ENCODE measurements around the gene PAK4.

PAK4 gene

DNA sequence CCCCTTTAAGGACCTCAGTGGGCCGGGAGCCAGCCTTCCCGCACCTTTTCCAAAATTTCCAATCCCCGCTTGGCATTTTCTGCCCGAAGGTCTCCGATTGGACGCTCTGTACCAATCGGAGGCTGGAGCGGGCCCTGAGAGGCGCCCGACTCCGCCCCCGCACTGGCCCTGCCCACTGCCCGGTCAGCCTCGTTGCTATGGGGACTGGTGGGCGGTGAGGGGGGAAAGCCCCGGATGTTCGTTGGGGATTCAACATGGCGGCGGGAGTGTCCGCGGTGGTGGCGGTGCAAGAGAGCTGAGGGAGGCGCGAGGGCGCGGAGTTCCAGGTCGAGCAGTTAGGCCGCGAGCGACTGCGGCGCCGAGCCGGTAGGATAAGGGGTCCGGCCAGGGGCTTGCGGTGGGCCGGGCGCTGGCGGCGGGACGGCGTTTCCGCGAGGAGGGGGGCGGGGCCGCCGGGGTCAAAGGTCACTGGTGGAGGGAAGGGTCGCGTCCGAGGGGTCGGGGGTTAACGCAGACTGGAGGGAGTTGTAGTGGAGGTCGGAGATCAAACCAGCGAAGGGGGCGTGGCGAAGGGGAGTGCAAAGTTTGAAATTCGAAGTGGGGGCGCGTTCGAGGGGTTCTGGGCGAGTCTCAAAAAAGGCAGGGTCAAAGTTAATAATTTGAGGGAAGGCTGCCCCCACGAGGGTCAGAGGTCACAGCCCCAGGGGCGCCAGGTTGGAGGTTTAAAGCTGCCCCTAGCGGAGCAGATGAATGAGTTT, at the start of gene PAK4:
TSS of gene PAK4 (plus strand) at position 233 of the 758 bp plus-strand sequence. CDS start 43,768 bp downstream, outside the sequence.
- TF ChIP-seq, protein P1, sequence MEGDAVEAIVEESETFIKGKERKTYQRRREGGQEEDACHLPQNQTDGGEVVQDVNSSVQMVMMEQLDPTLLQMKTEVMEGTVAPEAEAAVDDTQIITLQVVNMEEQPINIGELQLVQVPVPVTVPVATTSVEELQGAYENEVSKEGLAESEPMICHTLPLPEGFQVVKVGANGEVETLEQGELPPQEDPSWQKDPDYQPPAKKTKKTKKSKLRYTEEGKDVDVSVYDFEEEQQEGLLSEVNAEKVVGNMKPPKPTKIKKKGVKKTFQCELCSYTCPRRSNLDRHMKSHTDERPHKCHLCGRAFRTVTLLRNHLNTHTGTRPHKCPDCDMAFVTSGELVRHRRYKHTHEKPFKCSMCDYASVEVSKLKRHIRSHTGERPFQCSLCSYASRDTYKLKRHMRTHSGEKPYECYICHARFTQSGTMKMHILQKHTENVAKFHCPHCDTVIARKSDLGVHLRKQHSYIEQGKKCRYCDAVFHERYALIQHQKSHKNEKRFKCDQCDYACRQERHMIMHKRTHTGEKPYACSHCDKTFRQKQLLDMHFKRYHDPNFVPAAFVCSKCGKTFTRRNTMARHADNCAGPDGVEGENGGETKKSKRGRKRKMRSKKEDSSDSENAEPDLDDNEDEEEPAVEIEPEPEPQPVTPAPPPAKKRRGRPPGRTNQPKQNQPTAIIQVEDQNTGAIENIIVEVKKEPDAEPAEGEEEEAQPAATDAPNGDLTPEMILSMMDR (conservative IDR thresholded peaks at IDR 0.05; ENCODE audit: low read depth, low read length): no peak
- peak within 1 kb of the TSS; percentile 84 for H3K4me3 ChIP-seq (ENCODE audit: low read depth, low read length)
- peak; percentile 98 for DNase-seq (ENCODE audit: low read depth)

DNA sequence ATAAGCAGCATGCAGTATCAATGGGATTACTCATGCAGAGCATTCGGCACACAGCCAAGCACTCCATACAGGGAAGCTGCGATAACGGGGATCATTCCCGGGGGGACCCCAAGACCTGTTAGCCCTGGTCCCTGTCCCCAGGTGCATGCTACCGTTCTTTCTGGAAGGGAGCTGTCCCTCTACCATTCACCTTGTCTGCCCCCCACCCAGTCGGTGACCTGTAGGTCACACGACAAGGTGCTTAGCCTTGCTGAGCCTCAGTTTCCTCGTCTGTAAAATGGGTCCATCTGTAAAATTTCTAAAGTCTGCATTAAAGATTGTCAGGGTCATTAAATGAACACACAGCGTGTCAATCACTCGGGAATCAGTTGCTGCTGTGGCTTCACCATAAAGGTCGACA, 48.3 kb upstream of the PAK4 start:
- DNase-seq (ENCODE audit: low read depth): no peak
- H3K4me3 ChIP-seq (ENCODE audit: low read depth, low read length): no peak overlapping the region
- TF ChIP-seq, protein P1 (conservative IDR thresholded peaks at IDR 0.05; ENCODE audit: low read depth, low read length): no peak

DNA sequence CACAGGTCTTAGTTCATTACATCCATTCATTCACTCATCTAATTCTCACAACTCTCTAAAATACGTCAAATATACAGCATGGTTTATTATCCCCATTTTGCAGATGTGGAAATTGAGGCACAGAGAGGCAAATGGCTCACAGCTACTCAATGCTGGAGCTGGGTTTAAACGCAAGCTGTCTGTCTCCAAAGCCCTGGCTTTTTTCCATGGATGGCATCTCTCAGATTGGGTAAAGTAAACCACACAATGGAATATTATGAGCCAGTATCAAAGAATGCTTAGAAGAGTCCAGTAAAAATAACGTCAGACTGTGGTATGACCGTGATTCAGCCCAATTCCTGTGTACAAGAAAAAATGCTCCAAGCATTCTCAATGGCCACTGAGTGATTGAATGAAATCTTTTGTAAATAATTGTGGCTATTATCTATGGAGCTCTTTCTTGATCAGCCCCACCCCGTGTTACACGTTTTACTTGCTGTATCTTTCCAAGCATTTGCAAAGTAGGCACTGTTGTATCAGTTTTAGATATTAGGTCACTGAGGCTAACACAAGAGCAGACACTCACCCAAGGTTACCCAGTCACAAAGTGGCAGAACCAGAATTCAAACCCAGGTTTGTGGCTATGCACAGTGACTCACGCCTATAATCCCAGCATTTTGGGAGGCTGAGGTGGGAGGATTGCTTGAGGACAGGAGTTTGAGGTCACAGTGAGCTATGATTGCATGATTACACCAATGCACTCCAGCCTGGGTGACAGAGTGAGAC, 47.0 kb upstream of the PAK4 start:
- peak; percentile 90 for DNase-seq (ENCODE audit: low read depth)
- TF ChIP-seq, protein P1 (conservative IDR thresholded peaks at IDR 0.05; ENCODE audit: low read depth, low read length): no peak
- H3K4me3 ChIP-seq (ENCODE audit: low read depth, low read length): no peak overlapping the region

DNA sequence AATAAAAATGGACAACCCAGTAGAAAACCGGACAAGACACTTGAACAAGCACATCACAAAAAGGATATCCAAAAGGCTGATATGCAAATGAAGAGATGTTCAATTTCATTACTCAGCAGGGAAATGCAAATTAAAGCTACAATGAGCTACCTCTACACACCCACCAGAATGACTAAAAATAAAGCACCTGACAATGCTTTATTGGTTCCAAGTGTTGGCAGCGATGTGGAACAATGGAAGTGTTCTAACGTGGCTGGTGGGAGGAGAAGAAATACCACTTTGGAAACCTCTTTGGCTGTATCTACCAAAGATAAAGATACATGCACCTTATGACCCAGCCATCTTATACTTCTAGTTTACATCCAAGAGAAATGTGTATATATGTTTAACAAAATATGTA, 45.2 kb upstream of the PAK4 start:
- TF ChIP-seq, protein P1 (conservative IDR thresholded peaks at IDR 0.05; ENCODE audit: low read depth, low read length): no peak
- no peak overlapping the region for H3K4me3 ChIP-seq (ENCODE audit: low read depth, low read length)
- DNase-seq (ENCODE audit: low read depth): no peak

DNA sequence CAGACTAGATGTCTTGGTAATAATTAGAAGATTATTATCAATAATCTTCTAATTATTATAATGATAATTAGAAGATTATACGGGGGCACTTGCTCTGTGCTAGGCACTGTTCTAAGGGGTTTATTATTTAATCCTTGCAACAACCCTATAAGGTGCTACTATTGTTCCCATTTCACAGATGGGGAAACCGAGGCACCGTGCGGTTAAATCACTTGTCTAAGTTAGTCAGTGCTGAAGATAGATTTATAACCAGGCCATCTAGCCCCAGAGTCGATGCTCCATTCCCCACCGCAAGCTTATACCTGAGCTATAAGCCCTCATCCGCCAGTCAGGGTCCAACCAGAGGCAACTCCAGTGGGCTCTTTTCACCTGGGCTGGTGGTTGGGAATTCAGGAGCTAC, 43.4 kb upstream of the PAK4 start:
- TF ChIP-seq, protein P1 (conservative IDR thresholded peaks at IDR 0.05; ENCODE audit: low read depth, low read length): no peak
- DNase-seq (ENCODE audit: low read depth): no peak
- H3K4me3 ChIP-seq (ENCODE audit: low read depth, low read length): no peak overlapping the region

DNA sequence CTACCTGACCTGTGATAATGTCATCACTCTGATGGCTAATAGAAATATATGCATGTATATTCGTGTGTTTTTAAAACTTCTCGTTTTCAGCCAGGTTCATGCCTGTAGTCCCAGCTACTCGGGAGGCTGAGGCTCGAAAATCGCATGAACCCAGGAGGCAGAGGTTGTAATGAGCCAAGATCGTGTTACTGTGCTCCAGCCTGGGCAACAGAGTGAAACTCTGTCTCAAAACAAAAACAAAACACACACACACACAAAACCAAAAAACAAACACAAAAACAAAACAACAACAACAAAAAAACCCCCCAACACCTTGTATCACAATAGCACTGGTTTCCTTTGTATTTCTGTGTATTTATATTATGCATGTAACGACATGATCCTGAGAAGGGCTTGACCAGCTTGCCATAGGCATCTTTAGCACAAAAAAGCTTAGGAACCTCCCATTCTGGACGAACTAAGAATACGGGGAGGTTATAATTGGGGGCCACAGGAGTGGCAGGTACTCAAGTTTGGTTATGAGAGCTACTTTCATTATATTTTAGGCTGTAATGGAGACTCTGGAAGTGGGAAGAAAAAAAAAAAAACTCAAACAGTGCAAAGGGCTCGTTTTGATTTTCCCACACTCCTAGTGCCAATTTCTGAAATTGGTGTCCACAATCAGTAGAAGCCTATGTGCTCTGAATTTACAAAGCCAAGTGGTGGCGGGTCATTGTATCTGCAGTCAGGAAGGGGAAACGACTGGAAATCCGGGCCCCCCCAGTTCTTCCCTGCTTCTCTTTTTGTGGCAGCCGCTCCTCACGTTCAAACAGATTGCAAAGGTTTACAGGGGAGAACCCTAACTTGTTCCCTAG, 42.6 kb upstream of the PAK4 start:
- no peak overlapping the region for H3K4me3 ChIP-seq (ENCODE audit: low read depth, low read length)
- no peak for DNase-seq (ENCODE audit: low read depth)
- TF ChIP-seq, protein P1 (conservative IDR thresholded peaks at IDR 0.05; ENCODE audit: low read depth, low read length): no peak

All from choroid plexus epithelial cell (primary cell).